OCI-M2 (cell line): ENCODE data around the gene CAV1.
"Not testable (repeated sequence)": the region's sequence is repeated elsewhere in the genome, so short reads cannot be mapped to it uniquely, and the experiment has no call there.

Source experiments
- DNase-seq: peaks from one replicate; lab custom pipeline; 2025; ENCODE audit not compliant: unreplicated experiment; lab: John Stamatoyannopoulos, UW

The CAV1 gene

GRCh38 chr7:116524609-116525297 lies at the start of gene CAV1:
Gene CAV1, plus strand, starts transcription at chr7:116525036. Its CDS starts 27 bp downstream, at chr7:116525063.
- no peak for DNase-seq

GRCh38 chr7:116477625-116478024 lies 47.2 kb upstream of the CAV1 start:
- DNase-seq = no peak

GRCh38 chr7:116478834-116479233 lies 46.0 kb upstream of the CAV1 start:
- no peak for DNase-seq

GRCh38 chr7:116483271-116483942 lies 41.4 kb upstream of the CAV1 start:
- no peak for DNase-seq

GRCh38 chr7:116484389-116484788 lies 40.4 kb upstream of the CAV1 start:
- DNase-seq = not testable (repeated sequence)

GRCh38 chr7:116487907-116488521 lies 36.8 kb upstream of the CAV1 start:
- DNase-seq = no peak

GRCh38 chr7:116490351-116490750 lies 34.5 kb upstream of the CAV1 start:
- DNase-seq = no peak

- no peak for DNase-seq
Measured at GRCh38 chr7:116491887-116492653, 32.8 kb upstream of the CAV1 start.

GRCh38 chr7:116492654-116493109 lies 32.2 kb upstream of the CAV1 start:
- DNase-seq = no peak

- no peak for DNase-seq
Measured at GRCh38 chr7:116493449-116493848, 31.4 kb upstream of the CAV1 start.

- DNase-seq = no peak
Measured at GRCh38 chr7:116494472-116494871, 30.4 kb upstream of the CAV1 start.

- DNase-seq = no peak
Measured at GRCh38 chr7:116495736-116496135, 29.1 kb upstream of the CAV1 start.

GRCh38 chr7:116496653-116497052 lies 28.2 kb upstream of the CAV1 start:
- DNase-seq = no peak

GRCh38 chr7:116497708-116498107 lies 27.1 kb upstream of the CAV1 start:
- no peak for DNase-seq

GRCh38 chr7:116499168-116500077 lies 25.4 kb upstream of the CAV1 start, which contains the start of gene CAV2:
Gene CAV2, plus strand, starts transcription at chr7:116499738. Its CDS starts 44 bp downstream, at chr7:116499782.
- DNase-seq = no peak

- no peak for DNase-seq
Measured at GRCh38 chr7:116500078-116500853, 24.6 kb upstream of the CAV1 start.

GRCh38 chr7:116501425-116502167 lies 23.2 kb upstream of the CAV1 start:
- no peak for DNase-seq

- no peak for DNase-seq
Measured at GRCh38 chr7:116502201-116503096, 22.4 kb upstream of the CAV1 start.
